ENCODE measurements around the gene ZNF518B.

Gene ZNF518B, protein sequence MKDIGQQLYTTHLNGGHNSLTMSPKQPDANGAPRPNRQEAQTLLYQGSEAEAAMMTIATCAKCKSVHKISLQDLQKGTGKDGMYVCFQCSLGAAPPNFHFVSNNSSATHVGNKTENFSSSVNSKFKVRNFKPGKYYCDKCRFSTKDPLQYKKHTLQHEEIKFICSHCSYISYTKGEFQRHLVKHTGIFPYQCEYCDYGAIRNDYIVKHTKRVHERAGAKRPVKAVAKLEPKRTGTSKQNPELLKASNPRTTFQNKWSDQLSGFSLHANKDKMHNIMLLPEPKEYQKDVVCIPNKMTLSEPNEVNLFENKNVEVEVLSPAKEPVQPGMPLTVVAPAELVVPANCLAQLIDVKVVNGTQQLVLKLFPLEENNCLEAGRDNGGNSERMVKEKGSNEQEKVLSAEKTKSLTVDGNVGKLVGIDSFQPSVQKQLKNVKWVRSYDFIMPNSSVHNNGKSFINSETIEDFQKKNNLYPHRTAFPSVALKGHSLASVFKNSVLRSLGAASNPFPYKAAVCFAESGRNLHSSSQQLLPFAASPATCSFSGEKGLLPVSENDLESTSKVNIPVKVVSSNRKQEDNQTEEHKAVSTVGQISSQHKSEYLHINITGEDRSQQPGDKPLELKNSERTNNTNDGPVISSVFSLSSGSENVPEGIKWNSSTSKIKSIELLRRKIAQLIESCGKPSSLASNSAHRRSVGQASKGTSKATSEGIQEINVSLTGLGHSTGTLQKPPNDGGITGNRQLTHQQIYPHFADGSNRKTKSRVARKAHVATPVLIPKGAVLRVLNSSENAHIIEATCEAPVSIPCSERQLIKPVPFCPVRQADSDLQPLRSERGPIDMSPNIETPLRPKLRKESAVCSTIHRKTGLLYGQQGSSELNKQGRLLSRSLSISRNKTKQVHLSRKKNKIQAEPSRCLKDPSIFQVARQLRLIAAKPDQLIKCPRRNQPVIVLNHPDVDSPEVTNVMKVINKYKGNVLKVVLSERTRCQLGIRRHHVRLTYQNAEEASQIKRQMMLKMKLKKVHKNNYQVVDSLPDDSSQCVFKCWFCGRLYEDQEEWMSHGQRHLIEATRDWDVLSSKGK

DNA sequence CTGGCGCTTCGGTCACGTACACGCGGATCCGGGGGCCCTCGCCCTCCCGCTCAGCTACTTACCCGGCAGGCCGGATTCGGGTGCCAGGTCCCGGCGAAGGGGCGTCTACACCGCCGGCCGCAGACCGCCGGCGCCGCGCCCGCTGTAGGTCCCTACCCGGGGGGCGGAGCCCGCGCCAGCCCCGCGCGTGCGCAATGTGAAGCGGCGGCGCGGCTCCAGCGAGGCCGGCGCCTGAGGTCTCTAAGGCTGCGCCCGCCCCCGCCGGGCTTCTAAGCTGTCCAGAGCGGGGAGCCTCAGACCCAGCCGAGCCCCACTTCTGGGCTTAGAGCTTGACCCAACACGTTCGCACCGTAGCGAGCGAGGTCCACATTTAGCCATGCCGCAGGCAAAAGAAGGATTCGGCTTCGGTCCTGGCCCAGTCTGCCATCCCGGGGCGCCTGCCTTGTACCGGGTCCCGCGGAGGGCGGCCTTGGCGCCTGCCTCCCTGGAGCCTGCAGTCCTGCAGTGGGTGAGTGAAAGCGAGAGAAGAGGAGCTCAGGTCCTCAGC lies at the start of gene ZNF518B:
ZNF518B (minus strand) TSS at position 172 of the 547 bp plus-strand sequence. CDS start 11,098 bp downstream, outside the sequence.
- peak; percentile 34 to 70 for DNase-seq (ENCODE audit: extremely low read depth in 1 of 2, low read depth in 1 of 2)

DNA sequence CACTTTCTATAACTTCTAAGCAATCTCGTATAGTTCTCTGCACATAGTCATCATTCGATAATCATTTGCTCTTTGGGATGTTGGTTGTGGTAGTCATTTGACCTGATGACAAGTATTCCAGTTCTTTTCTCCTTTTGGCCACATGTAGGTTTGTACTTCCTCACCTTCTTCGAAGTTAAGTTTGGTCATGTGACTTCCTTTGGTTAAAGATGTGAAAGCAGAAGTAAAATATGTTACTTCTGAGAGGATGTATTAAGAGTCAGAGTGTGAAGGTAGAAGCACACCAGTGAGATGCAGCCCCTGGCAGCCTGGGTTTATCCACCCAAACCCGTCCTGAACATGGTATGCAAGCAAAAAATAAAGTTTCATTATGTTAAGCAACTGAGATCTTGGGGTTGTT lies 48.9 kb upstream of the ZNF518B start:
- DNase-seq (ENCODE audit: extremely low read depth in 1 of 2, low read depth in 1 of 2) = no peak

DNA sequence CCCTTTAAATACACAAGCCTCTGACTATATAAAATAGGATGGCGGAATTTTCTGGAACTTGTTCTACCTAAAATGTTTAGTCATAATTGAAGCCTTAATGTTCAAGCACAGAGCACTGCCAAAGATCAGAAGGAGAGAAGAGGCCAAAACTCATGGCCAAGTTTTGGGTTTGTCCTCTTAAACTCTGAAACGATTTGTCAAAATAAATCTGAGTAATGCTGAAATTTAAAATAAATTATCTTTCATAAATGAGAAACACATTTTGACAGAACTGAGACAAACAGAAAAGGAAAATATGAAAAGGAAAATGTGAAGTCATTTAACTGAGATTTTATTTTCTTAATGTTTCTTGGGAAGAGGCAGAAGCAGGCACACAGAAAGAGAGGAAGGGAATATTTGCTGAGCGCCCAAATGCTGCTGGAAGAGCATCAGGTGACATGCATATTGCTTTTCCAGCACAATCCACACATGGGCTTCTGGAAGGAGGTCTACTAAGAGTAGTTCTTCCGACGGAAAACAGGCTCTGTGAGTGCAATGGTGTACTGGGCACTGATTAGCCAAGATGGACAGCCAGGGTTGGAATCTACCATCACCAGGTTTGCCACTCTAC lies 47.4 kb upstream of the ZNF518B start:
- DNase-seq (ENCODE audit: extremely low read depth in 1 of 2, low read depth in 1 of 2) = no peak

DNA sequence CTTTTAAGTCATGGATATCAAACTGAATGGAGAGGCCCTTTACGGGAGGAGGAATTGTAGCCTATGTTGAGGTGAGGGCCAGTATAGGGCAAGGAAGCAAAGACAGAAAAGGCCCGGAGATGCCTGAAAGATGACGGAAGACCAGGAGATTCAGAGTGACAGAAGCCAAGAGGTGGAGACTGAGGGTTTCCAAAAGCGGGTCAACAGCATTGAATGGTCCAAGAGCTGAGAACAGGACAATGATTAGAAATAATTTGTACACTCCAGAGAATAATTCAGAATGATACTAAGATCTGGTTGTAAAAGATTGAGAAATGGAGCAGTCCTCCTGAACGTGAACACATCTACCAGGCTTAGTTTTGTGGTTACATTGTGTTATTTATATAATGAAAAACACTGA lies 45.5 kb upstream of the ZNF518B start:
- DNase-seq (ENCODE audit: extremely low read depth in 1 of 2, low read depth in 1 of 2) = no peak

DNA sequence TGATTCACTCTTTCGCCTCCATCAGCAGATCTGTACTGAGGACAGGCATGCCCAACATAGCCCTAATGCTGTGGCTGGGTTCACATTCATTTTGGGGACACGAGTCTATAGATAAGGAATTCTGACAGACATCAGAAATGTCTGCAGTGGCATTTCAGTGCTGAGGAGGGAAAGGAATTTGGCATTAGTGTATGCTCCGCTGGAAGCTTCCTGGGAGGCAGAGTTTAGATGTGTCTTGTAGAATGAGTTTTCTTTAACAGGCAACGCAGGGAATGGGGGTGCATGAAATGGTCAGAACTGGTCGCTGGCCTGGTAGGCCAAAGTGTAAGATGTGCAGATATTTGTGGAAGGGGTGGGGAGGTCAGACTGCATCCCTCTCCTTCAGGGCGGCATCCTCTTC lies 43.5 kb upstream of the ZNF518B start:
- no peak for DNase-seq (ENCODE audit: extremely low read depth in 1 of 2, low read depth in 1 of 2)

DNA sequence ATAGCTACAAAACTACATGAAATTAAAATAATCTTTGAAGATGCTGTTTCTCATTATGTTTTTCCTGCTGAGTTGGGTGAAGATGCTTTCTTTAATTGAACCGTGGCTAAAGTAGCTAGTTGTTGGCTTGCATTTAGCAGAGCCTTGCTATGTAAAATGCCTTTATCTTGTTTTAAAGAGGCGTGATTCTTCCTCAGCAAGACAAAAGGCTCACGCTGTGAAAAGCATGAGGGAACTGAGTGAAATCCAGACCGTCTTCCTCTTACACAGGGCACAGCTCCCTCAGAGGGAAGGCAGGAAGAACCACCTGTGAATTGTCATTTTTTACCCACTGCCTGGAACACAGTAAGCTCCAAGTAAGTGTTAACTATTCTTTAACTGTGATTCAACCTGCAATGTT lies 39.0 kb upstream of the ZNF518B start:
- no peak for DNase-seq (ENCODE audit: extremely low read depth in 1 of 2, low read depth in 1 of 2)

- DNase-seq (ENCODE audit: extremely low read depth in 1 of 2, low read depth in 1 of 2) = no peak
Measured at GRCh38 chr4:10495651-10496050, 38.4 kb upstream of the ZNF518B start.

DNA sequence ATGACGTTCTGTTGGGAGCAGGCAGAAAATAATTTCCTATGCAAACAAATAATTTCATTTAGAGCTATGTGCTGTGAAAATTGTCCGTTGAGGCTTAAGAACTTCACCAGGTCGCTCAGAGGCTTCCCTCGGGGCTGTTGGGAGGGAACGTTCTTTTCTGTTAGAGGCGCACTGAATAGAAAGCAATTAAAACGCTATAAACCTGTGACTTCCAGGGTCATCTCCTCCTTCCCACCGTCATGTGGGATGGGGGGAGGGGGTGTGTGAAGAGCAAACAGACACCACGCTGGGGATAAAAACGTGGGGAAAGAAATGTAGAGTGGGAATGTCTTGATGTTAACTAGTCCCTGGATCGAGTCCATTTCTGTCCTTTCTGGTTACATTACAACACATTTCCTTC lies 35.2 kb upstream of the ZNF518B start:
- no peak for DNase-seq (ENCODE audit: extremely low read depth in 1 of 2, low read depth in 1 of 2)

DNA sequence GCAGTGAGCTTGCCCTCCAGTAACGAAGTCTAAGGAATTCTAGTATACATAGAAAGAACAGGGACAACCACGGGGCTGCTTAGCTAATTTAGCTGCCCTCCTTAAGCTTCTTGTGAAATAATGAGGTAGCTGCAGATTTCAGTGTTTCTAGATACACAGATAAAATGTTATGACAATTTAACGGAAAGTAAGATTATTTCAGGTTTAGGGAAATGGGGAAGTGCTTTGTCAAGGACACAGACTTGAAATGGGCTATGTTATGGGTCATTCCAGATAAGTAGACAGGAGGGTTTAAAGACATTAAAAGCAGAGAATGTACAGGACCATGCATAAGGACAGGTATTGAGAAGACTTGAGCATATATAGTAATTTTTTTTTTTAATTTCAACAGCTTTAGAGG lies 34.2 kb upstream of the ZNF518B start:
- DNase-seq (ENCODE audit: extremely low read depth in 1 of 2, low read depth in 1 of 2) = no peak

GRCh38 chr4:10490996-10491395 lies 33.8 kb upstream of the ZNF518B start:
- no peak for DNase-seq (ENCODE audit: extremely low read depth in 1 of 2, low read depth in 1 of 2)

DNA sequence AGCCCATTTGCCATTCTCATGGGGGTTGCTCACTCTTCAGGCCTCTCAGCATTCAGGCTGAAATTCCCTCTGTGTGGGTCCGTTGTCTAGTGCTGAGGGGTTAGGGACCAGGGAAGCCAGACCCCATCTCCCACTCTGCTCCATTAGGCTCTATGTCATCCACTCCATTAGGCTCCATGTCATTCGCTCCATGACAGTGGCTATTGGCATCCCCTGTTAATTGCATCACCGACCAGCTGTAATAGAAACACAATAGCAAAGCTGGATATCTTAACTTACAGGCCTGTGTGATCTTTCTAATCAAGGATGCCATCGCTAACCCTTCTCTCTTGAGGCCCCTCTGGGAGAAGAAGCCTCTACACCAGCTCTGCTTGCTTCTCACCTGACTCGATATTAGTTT lies 25.7 kb upstream of the ZNF518B start:
- DNase-seq (ENCODE audit: extremely low read depth in 1 of 2, low read depth in 1 of 2) = no peak

- no peak for DNase-seq (ENCODE audit: extremely low read depth in 1 of 2, low read depth in 1 of 2)
Measured at GRCh38 chr4:10480616-10481015, 23.4 kb upstream of the ZNF518B start.

- DNase-seq (ENCODE audit: extremely low read depth in 1 of 2, low read depth in 1 of 2) = no peak
Measured at GRCh38 chr4:10478621-10479020, 21.4 kb upstream of the ZNF518B start.

DNA sequence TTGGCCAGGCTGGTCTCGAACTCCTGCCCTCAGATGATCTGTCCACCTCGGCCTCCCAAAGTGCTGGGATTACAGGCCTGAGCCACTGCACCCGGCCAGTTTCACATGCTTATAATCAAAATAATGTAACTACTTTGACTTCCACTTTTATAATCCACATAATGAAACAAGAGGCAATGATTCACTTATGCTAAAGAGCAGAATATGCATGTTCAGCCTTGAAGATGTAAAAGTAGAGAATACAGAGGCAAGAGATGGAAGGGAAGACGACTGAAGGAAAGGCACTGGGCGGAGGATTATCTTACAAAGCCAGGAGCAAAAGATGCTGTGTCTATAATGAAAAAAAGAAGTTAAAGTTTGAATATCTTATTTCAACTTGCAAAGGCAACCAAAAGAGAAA lies 13.3 kb upstream of the ZNF518B start:
- DNase-seq (ENCODE audit: extremely low read depth in 1 of 2, low read depth in 1 of 2) = no peak

DNA sequence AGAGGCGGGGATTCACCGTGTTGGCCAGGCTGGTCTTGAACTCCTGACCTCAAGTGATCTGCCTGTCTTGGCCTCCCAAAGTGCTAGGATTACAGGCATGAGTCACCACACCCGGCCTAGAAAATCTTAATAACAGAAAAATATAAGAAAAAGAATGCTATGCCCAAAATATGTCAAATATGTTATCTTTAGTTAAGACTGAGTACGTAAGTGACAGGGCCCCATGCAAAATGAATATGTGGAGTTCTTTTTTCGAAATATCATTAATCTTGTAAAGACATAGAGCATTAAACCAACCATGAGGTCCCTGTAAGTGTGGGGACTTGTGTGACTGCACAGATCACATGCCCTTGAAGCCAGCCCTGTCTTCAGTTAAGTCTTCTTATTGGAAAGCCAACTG lies 8.9 kb upstream of the ZNF518B start:
- DNase-seq (ENCODE audit: extremely low read depth in 1 of 2, low read depth in 1 of 2) = no peak

DNA sequence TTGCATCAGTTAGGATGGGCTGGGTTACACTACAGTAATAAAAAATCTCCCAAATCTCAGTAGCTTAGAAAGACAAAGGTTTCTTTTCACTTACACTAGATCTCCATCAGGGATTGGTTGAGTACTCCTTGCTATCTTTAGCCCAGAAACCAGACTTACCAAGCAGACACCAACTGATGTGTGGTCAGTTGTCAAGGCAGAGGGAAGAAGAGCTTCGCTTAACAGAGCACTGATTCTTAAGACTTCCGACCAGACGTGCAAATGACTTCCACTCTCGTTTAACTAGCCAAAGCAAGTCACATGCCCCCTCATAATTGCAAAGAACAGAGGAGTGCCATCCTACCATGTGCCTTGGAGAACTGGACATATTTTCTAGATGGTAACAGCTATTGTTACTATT lies 5.7 kb upstream of the ZNF518B start:
- DNase-seq (ENCODE audit: extremely low read depth in 1 of 2, low read depth in 1 of 2) = no peak

GRCh38 chr4:10461850-10462400 lies 4.7 kb upstream of the ZNF518B start:
- no peak for DNase-seq (ENCODE audit: extremely low read depth in 1 of 2, low read depth in 1 of 2)

DNA sequence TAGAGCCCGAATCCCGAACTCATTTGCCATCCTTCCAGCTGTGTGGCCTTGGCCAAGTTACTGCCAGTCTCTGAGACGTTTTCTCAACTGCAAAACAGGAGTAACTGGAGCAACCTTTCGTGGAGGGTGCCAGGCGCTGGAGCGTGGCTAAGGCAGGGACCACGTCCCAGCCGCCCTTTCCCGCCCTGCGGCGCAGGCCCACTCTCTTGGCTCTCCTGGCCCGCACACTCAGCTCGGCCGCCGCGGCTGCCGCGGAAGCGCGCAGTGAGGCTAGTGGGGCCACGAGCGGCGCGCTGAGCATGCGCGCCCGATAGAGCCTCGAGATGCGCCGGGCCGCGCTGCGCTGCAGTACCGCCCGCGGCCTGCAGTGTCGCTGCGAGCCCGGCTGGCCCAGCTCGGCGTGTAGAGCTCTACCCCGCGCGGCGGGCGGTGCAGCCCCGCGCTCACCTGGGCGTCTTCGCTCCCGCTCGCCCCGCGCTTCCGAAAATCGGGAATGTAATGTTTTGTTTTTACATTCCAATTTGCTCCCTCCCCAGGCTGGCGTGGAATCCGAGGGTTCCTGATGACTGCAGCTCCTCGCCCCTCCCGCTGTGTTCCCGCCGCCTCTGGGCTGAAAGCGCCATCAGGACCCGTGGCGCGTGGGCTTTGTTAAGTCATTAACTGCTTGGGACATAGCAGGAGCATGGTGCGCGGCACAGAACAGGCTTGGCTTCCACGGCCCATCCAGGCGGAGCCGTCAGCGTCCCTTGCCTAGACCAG lies 4.0 kb upstream of the ZNF518B start:
- DNase-seq (ENCODE audit: extremely low read depth in 1 of 2, low read depth in 1 of 2) = peak; percentile 17 to 63

DNA sequence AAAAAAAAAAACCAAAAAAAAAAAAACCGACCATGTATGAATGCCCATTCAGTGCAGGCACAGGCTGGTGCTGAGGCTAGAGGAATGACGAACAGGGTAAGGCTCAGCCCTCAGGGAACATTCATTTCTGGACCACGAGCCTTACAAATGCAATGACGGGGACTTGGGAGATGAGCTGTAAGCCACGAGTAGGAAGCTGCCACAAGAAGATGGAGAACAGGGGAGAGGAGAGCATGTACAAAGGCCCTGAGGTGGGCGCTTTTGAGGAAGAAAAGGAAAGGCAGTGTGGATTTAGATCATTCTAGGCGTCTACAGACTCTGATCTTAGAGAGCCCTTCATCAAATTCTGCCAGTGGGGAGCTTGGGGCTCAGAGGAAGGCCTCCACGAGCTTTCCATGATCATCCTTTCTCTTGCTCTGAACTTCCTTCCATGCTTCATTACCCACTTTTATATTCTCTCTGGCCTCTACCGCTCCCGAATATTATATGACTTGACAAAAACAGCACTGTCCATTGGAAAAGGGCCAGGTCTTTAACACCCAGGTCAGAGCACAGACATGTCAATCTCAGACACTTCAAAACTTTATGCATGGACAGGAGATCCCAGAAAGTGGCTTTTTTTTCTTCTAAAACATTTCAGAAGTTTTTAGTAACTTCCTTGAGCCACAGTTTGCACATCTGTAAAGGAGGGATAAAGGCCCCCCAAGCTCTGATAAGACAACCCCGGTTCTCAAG lies 3.3 kb upstream of the ZNF518B start:
- no peak for DNase-seq (ENCODE audit: extremely low read depth in 1 of 2, low read depth in 1 of 2)
